Activated naive CD8-positive, alpha-beta T cell treated with anti-CD3 and anti-CD28 coated beads for 36 hours (primary cell): ENCODE results near the gene SLC30A4. TPM values are rescaled to one million over a fixed set of nuclear protein-coding genes. Genes with fewer than 3 reads are reported as not detected.
"Not testable (repeated sequence)": the region's sequence is repeated elsewhere in the genome, so short reads cannot be mapped to it uniquely, and the experiment has no call there.

Source experiments
- DNase-seq: peaks from one replicate; pipeline ENCODE4 v3.0.0; 2021
- H3K27ac Mint-ChIP-seq: one replicate; pipeline ENCODE4 v1.8.0; 2022; ENCODE audit warnings: mild to moderate bottlenecking, moderate library complexity, mixed read lengths
- H3K27me3 Mint-ChIP-seq: one replicate; pipeline ENCODE4 v1.8.0; 2022; ENCODE audit warnings: mild to moderate bottlenecking, mixed read lengths
- H3K36me3 Mint-ChIP-seq: one replicate; pipeline ENCODE4 v1.8.0; 2021; ENCODE audit warnings: mild to moderate bottlenecking, mixed read lengths
- H3K4me1 Mint-ChIP-seq: one replicate; pipeline ENCODE4 v1.8.0; 2021; ENCODE audit warnings: mixed read lengths
- H3K4me3 Mint-ChIP-seq: one replicate; pipeline ENCODE4 v1.8.0; 2022; ENCODE audit warnings: mild to moderate bottlenecking, moderate library complexity, mixed read lengths
- H3K9me3 Mint-ChIP-seq: one replicate; pipeline ENCODE4 v1.8.0; 2022; ENCODE audit warnings: mixed read lengths
- total RNA-seq, 2 experiments: library from RNA; stranded (reverse); gene quantifications; one replicate each; pipeline ENCODE4 v1.2.3, GENCODE V29; 2021

The SLC30A4 gene
- total RNA-seq, 2 experiments from 2014 or later = 1.9 to 2.0 TPM

DNA sequence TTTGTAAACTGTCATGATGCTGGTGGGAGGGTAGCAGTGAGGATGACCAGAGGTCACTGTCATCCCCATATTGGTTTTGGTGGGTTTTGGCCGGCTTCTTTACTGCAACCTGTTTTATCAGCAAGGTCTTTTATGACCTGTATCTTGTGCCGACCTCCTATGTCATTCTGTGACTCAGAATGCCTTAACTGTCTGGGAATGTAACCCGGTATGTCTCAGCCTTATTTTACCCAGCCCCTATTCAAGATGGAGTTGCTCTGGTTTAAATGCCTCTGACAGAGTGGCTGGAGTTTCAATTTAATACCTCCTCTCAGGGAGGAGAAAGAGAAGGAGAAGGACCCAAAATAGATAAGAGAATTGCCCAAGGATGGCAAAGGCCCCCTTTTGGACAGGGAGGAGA is 10.3 kb upstream of the SLC30A4 start:
- not testable (repeated sequence) for H3K36me3 Mint-ChIP-seq, H3K9me3 Mint-ChIP-seq, DNase-seq, H3K27ac Mint-ChIP-seq, H3K27me3 Mint-ChIP-seq, H3K4me1 Mint-ChIP-seq, H3K4me3 Mint-ChIP-seq

DNA sequence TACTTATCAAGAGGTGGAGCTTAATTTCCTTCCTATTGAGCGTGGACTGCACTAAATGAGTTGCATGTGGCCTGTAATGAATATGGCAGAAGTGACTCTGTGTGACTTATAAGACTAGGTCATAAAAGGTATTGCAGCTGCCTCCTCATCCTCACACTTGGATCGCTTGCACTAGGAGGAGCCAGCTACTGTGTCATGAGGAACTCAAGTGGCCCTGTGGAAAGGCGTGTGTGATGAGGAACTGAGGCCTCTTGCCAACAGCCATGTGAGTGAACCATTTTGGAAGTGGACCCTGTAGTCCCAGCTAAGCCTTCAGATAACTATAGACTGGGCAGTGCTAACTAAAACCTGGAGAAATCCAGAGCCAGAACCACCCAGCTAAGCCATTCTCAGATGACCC is 7.1 kb upstream of the SLC30A4 start:
- Mint-ChIP-seq H3K27ac (no peak overlapping the region), H3K4me1 (no peaks in the 10 kb centered on the region), H3K4me3 (no peak overlapping the region), H3K9me3 (no peaks in the 10 kb centered on the region), H3K27me3 (no peaks in the 10 kb centered on the region), H3K36me3 (no peaks in the 10 kb centered on the region)
- no peak for DNase-seq

GRCh38 chr15:45527086-45527485 is 4.5 kb upstream of the SLC30A4 start:
- Mint-ChIP-seq H3K36me3 (no peaks in the 10 kb centered on the region), H3K9me3 (no peaks in the 10 kb centered on the region), H3K27me3 (peaks cover 7% of the 10 kb centered on the region), H3K4me1 (peaks cover 3% of the 10 kb centered on the region), H3K4me3 (no peak overlapping the region), H3K27ac (no peak overlapping the region)
- DNase-seq = no peak

DNA sequence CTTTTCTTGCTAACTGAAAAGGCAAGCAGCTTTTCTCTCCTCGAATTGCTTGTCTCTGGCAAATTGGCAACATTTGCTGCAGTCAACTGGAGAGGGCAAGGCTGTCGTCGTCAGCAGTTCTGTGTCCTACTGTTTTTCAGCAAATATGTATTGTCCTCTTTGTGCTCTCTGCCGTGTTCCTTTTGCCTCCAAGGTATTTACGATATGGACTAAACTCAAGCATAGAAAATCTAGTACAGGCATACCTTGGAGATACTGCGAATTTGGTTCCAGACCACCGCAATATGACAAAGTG is 558 bp upstream of the SLC30A4 start:
- Mint-ChIP-seq H3K9me3 (no peaks in the 10 kb centered on the region), H3K4me1 (peaks cover 22% of the 10 kb centered on the region), H3K4me3 (peak overlapping the region; percentile 77), H3K36me3 (no peaks in the 10 kb centered on the region), H3K27ac (peak overlapping the region; percentile 66), H3K27me3 (peaks cover 7% of the 10 kb centered on the region)
- DNase-seq = no peak

DNA sequence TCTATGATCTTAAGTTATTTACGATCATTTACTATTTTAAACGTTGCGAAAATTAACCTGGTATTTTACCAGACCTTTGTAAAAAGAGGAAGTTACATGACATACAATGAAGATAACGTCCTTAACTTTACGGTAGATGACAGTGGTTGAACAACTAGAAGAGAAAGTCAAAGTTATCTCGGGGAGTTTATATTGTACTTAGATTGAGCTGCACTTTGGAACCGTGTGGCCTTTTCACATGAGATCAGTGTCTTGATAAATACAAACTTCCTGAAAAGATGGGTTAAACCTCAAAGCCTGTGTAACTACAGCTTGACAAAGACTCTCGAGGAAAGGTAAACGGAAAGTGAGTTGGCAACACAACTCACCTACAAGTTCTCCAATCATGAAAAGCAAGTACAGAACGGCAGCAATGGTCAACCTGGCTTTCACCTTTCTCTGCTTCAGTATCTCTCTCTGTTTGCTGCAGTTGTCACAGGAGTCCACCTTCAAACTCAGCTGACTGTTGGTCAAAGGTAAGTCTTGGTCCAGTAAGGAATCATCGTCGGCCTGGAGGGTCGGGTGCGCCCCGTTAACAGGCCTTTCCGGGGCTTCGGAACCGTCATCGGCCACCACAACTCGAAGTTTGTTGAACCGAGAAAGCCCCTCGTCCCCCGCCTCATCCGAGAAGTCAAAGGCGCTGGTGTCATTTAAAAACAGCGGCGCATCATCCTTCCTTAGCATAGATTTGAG is 793 bp downstream of the SLC30A4 start:
- H3K4me1 Mint-ChIP-seq = peaks cover 22% of the 10 kb centered on the region
- H3K4me3 Mint-ChIP-seq = peak overlapping the region; percentile 90
- no peaks in the 10 kb centered on the region for H3K9me3 Mint-ChIP-seq
- H3K36me3 Mint-ChIP-seq = no peaks in the 10 kb centered on the region
- peaks cover 7% of the 10 kb centered on the region for H3K27me3 Mint-ChIP-seq
- H3K27ac Mint-ChIP-seq = peak overlapping the region; percentile 60
- DNase-seq = no peak

- H3K27me3 Mint-ChIP-seq = no peaks in the 10 kb centered on the region
- no peak for DNase-seq
- H3K9me3 Mint-ChIP-seq = no peaks in the 10 kb centered on the region
- H3K4me3 Mint-ChIP-seq = no peak overlapping the region
- H3K36me3 Mint-ChIP-seq = peaks cover 3% of the 10 kb centered on the region
- no peaks in the 10 kb centered on the region for H3K4me1 Mint-ChIP-seq
- H3K27ac Mint-ChIP-seq = no peak overlapping the region
These were observed 11.7 kb downstream of the SLC30A4 start for GRCh38 chr15:45510758-45511280.

- H3K9me3 Mint-ChIP-seq, H3K27me3 Mint-ChIP-seq, H3K4me3 Mint-ChIP-seq, DNase-seq, H3K4me1 Mint-ChIP-seq, H3K36me3 Mint-ChIP-seq, H3K27ac Mint-ChIP-seq: not testable (repeated sequence)
These were observed 15.4 kb downstream of the SLC30A4 start for GRCh38 chr15:45507143-45507542.

DNA sequence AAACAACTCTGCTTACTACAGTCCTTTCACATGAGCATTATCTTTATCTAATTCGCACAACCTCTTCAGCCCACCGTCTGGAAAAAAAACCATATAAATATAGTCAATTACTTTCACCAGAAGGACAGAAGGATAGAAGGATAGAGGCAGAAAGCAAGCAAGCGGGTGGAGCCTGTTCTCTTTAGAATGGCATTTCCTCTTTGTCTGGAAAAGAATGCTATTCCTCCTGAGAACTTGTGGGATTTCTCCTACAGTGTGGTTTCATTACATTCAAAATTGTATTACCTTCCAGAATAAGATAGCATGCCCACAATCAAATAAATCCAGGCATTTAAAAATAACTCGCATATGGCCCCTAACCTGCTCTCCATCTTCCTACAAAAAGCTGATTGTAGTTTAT is 23.1 kb downstream of the SLC30A4 start:
- no peaks in the 10 kb centered on the region for H3K27me3 Mint-ChIP-seq
- peaks cover 1% of the 10 kb centered on the region for H3K36me3 Mint-ChIP-seq
- no peak overlapping the region for H3K27ac Mint-ChIP-seq
- no peak for DNase-seq
- no peaks in the 10 kb centered on the region for H3K4me1 Mint-ChIP-seq
- H3K4me3 Mint-ChIP-seq = no peak overlapping the region
- H3K9me3 Mint-ChIP-seq = no peaks in the 10 kb centered on the region

- Mint-ChIP-seq H3K27me3 (no peaks in the 10 kb centered on the region), H3K4me3 (no peak overlapping the region), H3K36me3 (peaks cover 1% of the 10 kb centered on the region), H3K27ac (no peak overlapping the region), H3K9me3 (no peaks in the 10 kb centered on the region), H3K4me1 (no peaks in the 10 kb centered on the region)
- no peak for DNase-seq
These were observed 23.9 kb downstream of the SLC30A4 start for GRCh38 chr15:45498701-45499100.

GRCh38 chr15:45497261-45497660 is 25.3 kb downstream of the SLC30A4 start:
- no peaks in the 10 kb centered on the region for H3K27me3 Mint-ChIP-seq
- no peak overlapping the region for H3K27ac Mint-ChIP-seq
- no peaks in the 10 kb centered on the region for H3K9me3 Mint-ChIP-seq
- peaks cover 1% of the 10 kb centered on the region for H3K36me3 Mint-ChIP-seq
- H3K4me1 Mint-ChIP-seq = no peaks in the 10 kb centered on the region
- no peak for DNase-seq
- H3K4me3 Mint-ChIP-seq = no peak overlapping the region

- DNase-seq = no peak
- no peaks in the 10 kb centered on the region for H3K4me1 Mint-ChIP-seq
- H3K27me3 Mint-ChIP-seq = no peaks in the 10 kb centered on the region
- H3K9me3 Mint-ChIP-seq = no peaks in the 10 kb centered on the region
- H3K4me3 Mint-ChIP-seq = no peak overlapping the region
- no peak overlapping the region for H3K27ac Mint-ChIP-seq
- H3K36me3 Mint-ChIP-seq = no peaks in the 10 kb centered on the region
These were observed 25.9 kb downstream of the SLC30A4 start for GRCh38 chr15:45496658-45497057.

DNA sequence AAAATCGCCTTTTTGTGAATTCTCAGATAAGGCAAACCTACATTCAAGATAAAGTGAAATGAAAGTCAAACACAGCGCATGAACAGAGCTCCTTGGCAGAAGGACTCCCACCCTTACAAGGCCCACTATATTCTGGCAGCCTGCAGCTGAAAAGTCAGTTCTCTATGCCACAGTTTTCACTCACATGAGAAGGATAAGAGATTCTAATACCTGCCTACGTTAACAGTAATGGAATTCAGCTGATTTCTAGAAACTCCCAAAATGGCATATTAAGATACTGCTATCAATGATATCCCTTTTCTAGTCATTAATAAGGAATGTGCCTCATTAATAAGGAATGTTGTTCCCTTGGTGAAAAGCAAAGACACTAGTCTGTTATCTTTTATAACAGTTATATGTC is 27.0 kb downstream of the SLC30A4 start:
- Mint-ChIP-seq H3K4me1 (no peaks in the 10 kb centered on the region), H3K27me3 (no peaks in the 10 kb centered on the region), H3K27ac (no peak overlapping the region), H3K9me3 (no peaks in the 10 kb centered on the region), H3K4me3 (no peak overlapping the region), H3K36me3 (no peaks in the 10 kb centered on the region)
- DNase-seq = no peak

DNA sequence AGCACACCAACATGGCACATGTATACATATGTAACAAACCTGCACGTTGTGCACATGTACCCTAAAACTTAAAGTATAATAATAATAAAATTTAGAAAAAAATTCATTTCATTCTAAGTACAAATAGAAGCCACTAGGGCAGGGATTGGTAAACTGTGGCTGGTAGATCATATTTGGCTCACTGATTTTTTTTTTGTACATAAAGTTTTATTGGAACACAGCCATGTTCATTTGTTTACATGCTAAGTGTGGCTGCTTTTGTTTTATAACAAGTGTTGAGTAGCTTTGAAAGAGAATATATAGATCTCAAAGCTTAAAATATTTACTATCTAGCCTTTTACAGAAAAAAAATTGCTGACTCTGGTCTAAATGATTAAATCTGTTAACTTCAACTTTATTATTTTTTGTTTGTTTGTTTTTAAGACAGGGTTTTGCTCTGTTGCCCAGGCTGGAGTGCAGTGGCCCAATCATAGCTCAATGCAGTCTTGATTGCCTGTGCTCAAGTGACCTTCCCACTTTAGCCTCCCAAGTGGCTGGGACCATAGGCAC is 32.8 kb downstream of the SLC30A4 start:
- DNase-seq = no peak
- Mint-ChIP-seq H3K4me3 (no peak overlapping the region), H3K9me3 (no peaks in the 10 kb centered on the region), H3K4me1 (no peaks in the 10 kb centered on the region), H3K36me3 (no peaks in the 10 kb centered on the region), H3K27me3 (no peaks in the 10 kb centered on the region), H3K27ac (no peak overlapping the region)

GRCh38 chr15:45486317-45486716 is 36.2 kb downstream of the SLC30A4 start:
- Mint-ChIP-seq H3K36me3 (no peaks in the 10 kb centered on the region), H3K4me3 (no peak overlapping the region), H3K27ac (no peak overlapping the region), H3K27me3 (no peaks in the 10 kb centered on the region), H3K4me1 (no peaks in the 10 kb centered on the region), H3K9me3 (no peaks in the 10 kb centered on the region)
- DNase-seq = no peak

DNA sequence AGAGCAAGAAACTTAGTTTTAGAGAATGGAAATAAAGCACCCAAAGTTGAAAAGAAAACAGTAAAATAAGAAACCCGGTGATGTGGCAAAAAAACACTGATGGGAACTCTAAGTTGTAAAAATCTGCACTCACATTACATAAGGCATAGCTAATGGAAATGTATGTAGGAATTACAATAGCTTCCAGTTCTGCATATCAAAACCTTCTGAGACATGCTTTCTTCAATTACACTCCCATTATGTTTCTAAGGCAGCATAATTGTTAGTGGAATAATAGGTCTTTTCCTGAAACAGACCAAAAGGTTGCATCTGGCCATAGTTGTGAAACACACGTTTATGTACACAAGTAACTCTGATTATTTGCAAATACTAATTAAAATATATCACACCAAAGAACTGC is 41.4 kb downstream of the SLC30A4 start:
- Mint-ChIP-seq H3K27me3 (no peaks in the 10 kb centered on the region), H3K9me3 (no peaks in the 10 kb centered on the region), H3K4me3 (no peak overlapping the region), H3K36me3 (no peaks in the 10 kb centered on the region), H3K4me1 (no peaks in the 10 kb centered on the region), H3K27ac (no peak overlapping the region)
- DNase-seq = no peak

DNA sequence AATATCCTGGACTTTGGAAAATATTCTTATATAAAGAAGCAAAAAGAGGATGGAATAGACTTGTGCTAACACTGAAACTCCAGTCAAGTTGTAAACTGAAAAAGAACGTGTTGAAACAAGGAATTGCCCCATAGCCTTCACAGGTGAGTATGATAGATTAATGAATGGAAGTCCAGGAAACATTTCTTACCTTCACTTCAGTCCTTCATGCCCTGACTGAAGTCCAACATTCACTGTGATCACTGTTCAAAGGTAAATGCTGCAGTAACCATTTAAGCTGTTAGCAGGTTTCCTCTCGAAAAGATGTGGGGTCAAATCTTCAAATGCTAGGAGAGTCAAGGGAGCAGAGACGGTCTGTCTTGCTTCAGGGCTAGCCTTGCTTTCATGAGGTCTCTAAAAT is 46.1 kb downstream of the SLC30A4 start:
- Mint-ChIP-seq H3K36me3 (no peaks in the 10 kb centered on the region), H3K9me3 (no peaks in the 10 kb centered on the region), H3K4me3 (no peak overlapping the region), H3K4me1 (no peaks in the 10 kb centered on the region), H3K27ac (no peak overlapping the region), H3K27me3 (peaks cover 8% of the 10 kb centered on the region)
- DNase-seq = no peak
